Sciatic nerve (tissue), 2 donors: ENCODE results near the gene C19orf85. TPM values are rescaled to one million over a fixed set of nuclear protein-coding genes. Genes with fewer than 3 reads are reported as not detected.
"Not testable (repeated sequence)": the region's sequence is repeated elsewhere in the genome, so short reads cannot be mapped to it uniquely, and the experiment has no call there.

Experiments
- ATAC-seq: fragments of 200-7000 bp; cut with Tn5 transposase; one replicate; pipeline ENCODE4 v1.9.1; 2020; ENCODE audit warnings: mild to moderate bottlenecking, moderate library complexity
- DNase-seq: peaks from one replicate; pipeline ENCODE4 v3.0.0-alpha.2; 2020; ENCODE audit warnings: low spot score
- intact Hi-C: fragments of 100-400 bp; cut with DNase I; formaldehyde crosslinking; loops from one replicate; pipeline ENCODE4 v1.14.2; 2022
- total RNA-seq: library from RNA; stranded (reverse); fragmentation: NEBNext Ultra II Directional; extraction: Animal tissue kit (Norgen Biotek cat#: 25700); gene quantifications from one replicate; pipeline ENCODE4 v1.2.1, GENCODE V29; 2021
- donor health status: DM: no; HTN: no; CAD: no.
- donor health status: DM: no; HTN: no; CAD: no.

C19orf85 gene
- not detected for total RNA-seq

- no peak for DNase-seq
- ATAC-seq = no peak
- intact Hi-C loops = no loop called here
Measured at GRCh38 chr19:55464662-55465054, at the start of gene C19orf85. Gene C19orf85 (minus strand): TSS chr19:55464751. CDS start chr19:55464554, 197 bp downstream.

- no peak for ATAC-seq
- intact Hi-C loops = no loop called here
- no peak for DNase-seq
Measured at GRCh38 chr19:55508120-55508519, 43.6 kb upstream of the C19orf85 start.

- intact Hi-C loops = loop anchor here (5.0 kb wide), 1 partner anchor 358 kb away; the partner anchor contains the start of gene TNNT1
- DNase-seq (no peak), ATAC-seq (no peak)
Measured at GRCh38 chr19:55504981-55505380, 40.4 kb upstream of the C19orf85 start.

- DNase-seq (no peak), ATAC-seq (no peak)
- intact Hi-C loops = loop anchor here (5.0 kb wide), 1 partner anchor 357 kb away; the partner anchor contains the start of gene TNNT1
Measured at GRCh38 chr19:55504252-55504603, 39.7 kb upstream of the C19orf85 start.

GRCh38 chr19:55503502-55504251, 39.1 kb upstream of the C19orf85 start:
- intact Hi-C loops = loop anchor here (5.0 kb wide), 1 partner anchor 356 kb away; the partner anchor contains the start of gene TNNT1
- ATAC-seq = peak; percentile 98
- DNase-seq = peak; percentile 97

- ATAC-seq (no peak), DNase-seq (no peak)
- intact Hi-C loops = loop anchor here (5.0 kb wide), 1 partner anchor 356 kb away; the partner anchor contains the start of gene TNNT1
Measured at GRCh38 chr19:55503157-55503501, 38.6 kb upstream of the C19orf85 start.

GRCh38 chr19:55502197-55502952, 37.8 kb upstream of the C19orf85 start:
- ATAC-seq = no peak
- intact Hi-C loops = loop anchor here (5.0 kb wide), 1 partner anchor 355 kb away; the partner anchor contains the start of gene TNNT1
- no peak for DNase-seq

GRCh38 chr19:55500368-55500952, 35.9 kb upstream of the C19orf85 start:
- intact Hi-C loops = loop anchor here (5.0 kb wide), 1 partner anchor 353 kb away; the partner anchor contains the start of gene TNNT1
- DNase-seq = no peak
- no peak for ATAC-seq

GRCh38 chr19:55498246-55498840, 33.8 kb upstream of the C19orf85 start:
- ATAC-seq (no peak), DNase-seq (no peak)
- intact Hi-C loops = no loop called here

- intact Hi-C loops = no loop called here
- ATAC-seq = no peak
- DNase-seq = no peak
Measured at GRCh38 chr19:55497763-55498162, 33.2 kb upstream of the C19orf85 start.

- intact Hi-C loops, DNase-seq, ATAC-seq: not testable (repeated sequence)
Measured at GRCh38 chr19:55496820-55497219, 32.3 kb upstream of the C19orf85 start.

- ATAC-seq (no peak), DNase-seq (no peak)
- intact Hi-C loops = no loop called here
Measured at GRCh38 chr19:55495646-55496349, 31.2 kb upstream of the C19orf85 start.

- intact Hi-C loops = no loop called here
- DNase-seq = peak; percentile 75
- ATAC-seq = peak; percentile 82
Measured at GRCh38 chr19:55494172-55494761, 29.7 kb upstream of the C19orf85 start.

GRCh38 chr19:55493645-55494171, 29.2 kb upstream of the C19orf85 start:
- ATAC-seq (peak; percentile 10), DNase-seq (no peak)
- intact Hi-C loops = no loop called here

GRCh38 chr19:55493052-55493644, 28.6 kb upstream of the C19orf85 start:
- DNase-seq = no peak
- ATAC-seq = peak; percentile 0
- intact Hi-C loops = no loop called here

- no peak for DNase-seq
- no peak for ATAC-seq
- intact Hi-C loops = no loop called here
Measured at GRCh38 chr19:55492362-55492944, 27.9 kb upstream of the C19orf85 start.
